Lower leg skin (tissue), 4 donors: ENCODE measurements around the gene HAO1. TPM values are rescaled to one million over a fixed set of nuclear protein-coding genes. Genes with fewer than 3 reads are reported as not detected.
"Not testable (repeated sequence)": the region's sequence is repeated elsewhere in the genome, so short reads cannot be mapped to it uniquely, and the experiment has no call there.

ENCODE experiments used
- DNase-seq, 2 donors: peaks; one replicate each; pipeline ENCODE4 v3.0.0-alpha.2; 2019; ENCODE audit warnings: low spot score in 2 of 2
- H3K4me3 ChIP-seq: fragments of 200-600 bp; sonication (generic); 2 replicates; pipeline ENCODE4 v1.5.1; 2017; ENCODE audit warnings: mild to moderate bottlenecking, low read depth; ENCODE audit not compliant: poor library complexity, severe bottlenecking
- POLR2A ChIP-seq, 2 donors: fragments of 450-650 bp; IDR thresholded peaks; one replicate each; pipeline ENCODE4 v1.6.1; 2016 to 2017; ENCODE audit warnings: antibody characterized with exemption in 2 of 2, mild to moderate bottlenecking in 1 of 2, moderate library complexity in 1 of 2
- WGBS, 2 donors: methylation state at CpG; one replicate each; pipeline ENCODE4 v1.1.5; 2018; 5-methylcytosine and 5-hydroxymethylcytosine counted together
- intact Hi-C: fragments of 100-400 bp; cut with DNase I; formaldehyde crosslinking; loops from one replicate; pipeline ENCODE4 v1.15.0; 2023; ENCODE audit warnings: low total_unique reads
- total RNA-seq, 4 donors: library from RNA; depleted of rRNA; stranded (reverse); fragments of >200 nt; gene quantifications; one replicate each; pipeline ENCODE4 v1.1.0, GENCODE V29; 2016
- TF ChIP-seq, protein P1 (sequence below), 3 donors: fragments of 450-650 bp; IDR thresholded peaks; one replicate each; pipeline ENCODE4 v1.5.1; 2016; ENCODE audit warnings: antibody characterized with exemption in 3 of 3, mild to moderate bottlenecking in 3 of 3, moderate library complexity in 2 of 3

HAO1 gene
- total RNA-seq, 4 donors from 2014 or later, result not detected

DNA sequence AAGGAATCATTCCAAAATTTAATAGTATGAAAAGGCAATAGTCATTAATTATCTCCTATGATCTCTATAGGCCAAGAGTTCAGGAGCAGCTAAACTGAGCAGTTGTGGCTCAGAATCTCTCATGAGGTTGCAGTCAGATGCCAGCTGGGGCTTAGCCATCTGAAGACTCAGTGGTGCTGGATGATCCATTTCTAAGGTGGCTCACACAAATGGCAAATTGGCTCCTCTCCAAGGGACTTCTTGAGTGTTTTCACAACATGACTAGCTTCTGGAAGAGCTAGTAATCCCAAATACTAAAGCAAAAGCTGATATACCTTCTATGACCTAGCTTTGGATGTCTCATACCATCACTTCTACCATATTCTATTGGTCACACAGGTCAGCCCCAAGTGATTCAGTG, 104.2 kb downstream of the HAO1 start:
- no peak for TF ChIP-seq POLR2A (IDR thresholded peaks at IDR 0.05)
- TF ChIP-seq, protein P1, sequence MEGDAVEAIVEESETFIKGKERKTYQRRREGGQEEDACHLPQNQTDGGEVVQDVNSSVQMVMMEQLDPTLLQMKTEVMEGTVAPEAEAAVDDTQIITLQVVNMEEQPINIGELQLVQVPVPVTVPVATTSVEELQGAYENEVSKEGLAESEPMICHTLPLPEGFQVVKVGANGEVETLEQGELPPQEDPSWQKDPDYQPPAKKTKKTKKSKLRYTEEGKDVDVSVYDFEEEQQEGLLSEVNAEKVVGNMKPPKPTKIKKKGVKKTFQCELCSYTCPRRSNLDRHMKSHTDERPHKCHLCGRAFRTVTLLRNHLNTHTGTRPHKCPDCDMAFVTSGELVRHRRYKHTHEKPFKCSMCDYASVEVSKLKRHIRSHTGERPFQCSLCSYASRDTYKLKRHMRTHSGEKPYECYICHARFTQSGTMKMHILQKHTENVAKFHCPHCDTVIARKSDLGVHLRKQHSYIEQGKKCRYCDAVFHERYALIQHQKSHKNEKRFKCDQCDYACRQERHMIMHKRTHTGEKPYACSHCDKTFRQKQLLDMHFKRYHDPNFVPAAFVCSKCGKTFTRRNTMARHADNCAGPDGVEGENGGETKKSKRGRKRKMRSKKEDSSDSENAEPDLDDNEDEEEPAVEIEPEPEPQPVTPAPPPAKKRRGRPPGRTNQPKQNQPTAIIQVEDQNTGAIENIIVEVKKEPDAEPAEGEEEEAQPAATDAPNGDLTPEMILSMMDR (IDR thresholded peaks at IDR 0.05), result no peak
- no peak for DNase-seq
- intact Hi-C loops, result no loop called here
- H3K4me3 ChIP-seq, result no peak overlapping the region

DNA sequence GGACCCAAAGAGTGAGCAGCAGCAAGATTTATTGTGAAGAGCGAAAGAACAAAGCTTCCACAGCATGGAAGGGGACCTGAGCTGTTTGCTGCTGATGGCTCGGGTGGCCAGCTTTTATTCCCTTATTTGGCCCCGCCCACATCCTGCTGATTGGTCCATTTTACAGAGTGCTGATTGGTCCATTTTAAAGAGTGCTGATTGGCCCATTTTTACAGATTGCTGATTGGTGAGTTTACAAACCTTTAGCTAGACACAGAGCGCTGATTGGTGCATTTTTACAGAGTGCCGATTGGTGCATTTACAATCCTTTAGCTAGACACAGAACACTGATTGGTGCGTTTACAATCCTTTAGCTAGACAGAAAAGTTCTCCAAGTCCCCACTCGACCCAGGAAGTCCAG, 105.8 kb downstream of the HAO1 start:
- 72 to 84% methylated on average over 7 of the region's 7 CpGs for WGBS, 2 donors
- H3K4me3 ChIP-seq, DNase-seq, intact Hi-C loops: not testable (repeated sequence)

Other genes starting within 250 kb of the HAO1 start
- gene TMX4, start 79.3 kb upstream of the HAO1 start, total RNA-seq, result 10 to 100 TPM; 14.2 to 26.8 (median 17.6) TPM
- 10 to 100 TPM in 2 of 4 donors, 1 to 10 TPM in 2; 4.1 to 16.2 (median 9.1) TPM for gene PLCB1, start 191.8 kb upstream of the HAO1 start, total RNA-seq